A673 (cell line): ENCODE results near the gene BMPR1B.

ENCODE experiments used
- EZH2 ChIP-seq: fragments of 200-600 bp; sonication (generic); IDR thresholded peaks from 2 replicates; pipeline ENCODE4 v1.6.1; 2017; ENCODE audit warnings: borderline replicate concordance, low read depth, mild to moderate bottlenecking, mixed read lengths, antibody characterized with exemption, low read length; ENCODE audit not compliant: poor library complexity, severe bottlenecking
- TF ChIP-seq, protein P1 (sequence below): fragments of 300-800, 200-600 bp; sonication (generic); conservative IDR thresholded peaks from 2 replicates; pipeline ENCODE4 v1.5.1; 2017; ENCODE audit warnings: low read depth, mild to moderate bottlenecking, antibody characterized with exemption, low read length, moderate library complexity, mixed read lengths

DNA sequence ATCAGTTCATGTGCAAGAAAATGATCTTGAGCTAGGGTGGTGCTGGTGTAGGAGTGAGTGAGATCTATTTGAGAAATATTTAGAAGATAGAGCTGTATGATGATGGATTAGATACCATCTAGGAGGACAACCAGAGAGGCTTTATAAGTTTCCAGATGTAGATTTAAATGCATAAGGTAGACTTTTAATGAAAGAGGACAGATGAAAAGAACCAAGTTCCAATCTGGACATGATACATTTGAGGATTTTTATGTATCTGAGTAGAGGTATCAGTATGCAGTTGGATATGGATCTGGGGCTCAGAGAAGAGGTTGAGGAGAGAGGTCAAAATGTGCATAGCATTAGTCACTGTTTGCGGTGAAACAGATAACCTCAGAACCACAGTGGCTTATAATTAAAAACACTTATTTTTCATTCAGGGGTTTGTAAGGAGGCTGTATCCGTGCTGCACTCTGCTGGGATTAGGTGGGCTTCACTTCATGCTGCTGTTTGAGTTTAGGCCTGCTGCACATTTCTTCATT, 348.7 kb downstream of the BMPR1B start:
- TF ChIP-seq, protein P1, sequence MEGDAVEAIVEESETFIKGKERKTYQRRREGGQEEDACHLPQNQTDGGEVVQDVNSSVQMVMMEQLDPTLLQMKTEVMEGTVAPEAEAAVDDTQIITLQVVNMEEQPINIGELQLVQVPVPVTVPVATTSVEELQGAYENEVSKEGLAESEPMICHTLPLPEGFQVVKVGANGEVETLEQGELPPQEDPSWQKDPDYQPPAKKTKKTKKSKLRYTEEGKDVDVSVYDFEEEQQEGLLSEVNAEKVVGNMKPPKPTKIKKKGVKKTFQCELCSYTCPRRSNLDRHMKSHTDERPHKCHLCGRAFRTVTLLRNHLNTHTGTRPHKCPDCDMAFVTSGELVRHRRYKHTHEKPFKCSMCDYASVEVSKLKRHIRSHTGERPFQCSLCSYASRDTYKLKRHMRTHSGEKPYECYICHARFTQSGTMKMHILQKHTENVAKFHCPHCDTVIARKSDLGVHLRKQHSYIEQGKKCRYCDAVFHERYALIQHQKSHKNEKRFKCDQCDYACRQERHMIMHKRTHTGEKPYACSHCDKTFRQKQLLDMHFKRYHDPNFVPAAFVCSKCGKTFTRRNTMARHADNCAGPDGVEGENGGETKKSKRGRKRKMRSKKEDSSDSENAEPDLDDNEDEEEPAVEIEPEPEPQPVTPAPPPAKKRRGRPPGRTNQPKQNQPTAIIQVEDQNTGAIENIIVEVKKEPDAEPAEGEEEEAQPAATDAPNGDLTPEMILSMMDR: no peak
- no peak for TF ChIP-seq EZH2
